ENCODE data around the gene TWNK. TPM values are rescaled to one million over a fixed set of nuclear protein-coding genes. Genes with fewer than 3 reads are reported as not detected.

The TWNK gene
- total RNA-seq, 2 donors from 2014 or later: 11.2 to 15.1 TPM

- no peak for DNase-seq
- H3K27me3 ChIP-seq (ENCODE audit: control insufficient read depth, insufficient read depth, low read length, poor library complexity, severe bottlenecking): no peaks in the 10 kb centered on the region
- H3K36me3 ChIP-seq (ENCODE audit: control insufficient read depth, insufficient read depth, low read length): peaks cover 30% of the 10 kb centered on the region
- Mint-ChIP-seq H3K4me3 (peak overlapping the region; percentile 74), H3K9me3 (no peaks in the 10 kb centered on the region), H3K36me3 (ENCODE audit: low read depth) (peaks cover 8% of the 10 kb centered on the region), H3K27ac (no peak overlapping the region), H3K4me1 (peaks cover 33% of the 10 kb centered on the region), H3K27me3 (ENCODE audit: insufficient read depth) (no peaks in the 10 kb centered on the region)
- no peak for TF ChIP-seq CTCF (conservative IDR thresholded peaks at IDR 0.05)
- H3K4me3 ChIP-seq (ENCODE audit: low read length): no peak overlapping the region
- no peak overlapping the region for H3K27ac ChIP-seq (ENCODE audit: low read depth, low read length)
- H3K4me1 ChIP-seq (ENCODE audit: control insufficient read depth, insufficient read depth, low read length): peaks cover 18% of the 10 kb centered on the region
- no peaks in the 10 kb centered on the region for H3K9me3 ChIP-seq (ENCODE audit: control insufficient read depth, low read length)
- H3K9ac ChIP-seq (ENCODE audit: extremely low read depth, low read length, poor library complexity, severe bottlenecking): no peak overlapping the region
- WGBS, 2 experiments (ENCODE audit: insufficient coverage in 1 of 2, insufficient read length in 1 of 2): 100% methylated on average over 1 of the region's 2 CpGs
Observed at GRCh38 chr10:100968062-100968736, 19.1 kb upstream of the TWNK start.

DNA sequence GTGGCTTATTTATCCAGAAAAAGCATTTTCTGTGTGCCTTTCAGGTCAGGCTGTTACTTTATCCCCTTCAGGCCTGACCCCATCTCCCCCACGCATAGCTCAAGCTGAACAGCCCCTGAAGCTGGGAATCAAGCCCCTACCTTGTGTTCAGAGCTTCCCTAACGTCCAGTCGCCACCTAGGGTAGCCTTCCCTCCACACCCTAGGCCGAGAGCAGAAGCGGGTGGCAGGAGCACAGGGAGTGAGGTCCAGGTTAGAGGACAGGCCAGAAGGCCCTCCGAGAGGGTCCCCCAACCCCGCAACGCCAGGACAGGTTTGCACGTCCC is 18.5 kb upstream of the TWNK start:
- H3K36me3 Mint-ChIP-seq (ENCODE audit: low read depth): peaks cover 14% of the 10 kb centered on the region
- Histone ChIP-seq H3K4me1 (ENCODE audit: control insufficient read depth, insufficient read depth, low read length) (peaks cover 18% of the 10 kb centered on the region), H3K9me3 (ENCODE audit: control insufficient read depth, low read length) (no peaks in the 10 kb centered on the region), H3K27ac (ENCODE audit: low read depth, low read length) (no peak overlapping the region), H3K27me3 (ENCODE audit: control insufficient read depth, insufficient read depth, low read length, poor library complexity, severe bottlenecking) (no peaks in the 10 kb centered on the region), H3K4me3 (ENCODE audit: low read length) (peak overlapping the region; percentile 74), H3K36me3 (ENCODE audit: control insufficient read depth, insufficient read depth, low read length) (peaks cover 25% of the 10 kb centered on the region), H3K9ac (ENCODE audit: extremely low read depth, low read length, poor library complexity, severe bottlenecking) (no peak overlapping the region)
- H3K27me3 Mint-ChIP-seq (ENCODE audit: insufficient read depth): no peaks in the 10 kb centered on the region
- no peaks in the 10 kb centered on the region for H3K9me3 Mint-ChIP-seq
- no peak for TF ChIP-seq CTCF (conservative IDR thresholded peaks at IDR 0.05)
- H3K4me3 Mint-ChIP-seq: peak overlapping the region; percentile 74
- no peak for DNase-seq
- no peak overlapping the region for H3K27ac Mint-ChIP-seq
- H3K4me1 Mint-ChIP-seq: peaks cover 33% of the 10 kb centered on the region
- 14 to 38% methylated on average over 4 to 9 of the region's 9 CpGs for whole genome bisulfite sequencing, 2 experiments (ENCODE audit: insufficient coverage in 1 of 2, insufficient read length in 1 of 2)

DNA sequence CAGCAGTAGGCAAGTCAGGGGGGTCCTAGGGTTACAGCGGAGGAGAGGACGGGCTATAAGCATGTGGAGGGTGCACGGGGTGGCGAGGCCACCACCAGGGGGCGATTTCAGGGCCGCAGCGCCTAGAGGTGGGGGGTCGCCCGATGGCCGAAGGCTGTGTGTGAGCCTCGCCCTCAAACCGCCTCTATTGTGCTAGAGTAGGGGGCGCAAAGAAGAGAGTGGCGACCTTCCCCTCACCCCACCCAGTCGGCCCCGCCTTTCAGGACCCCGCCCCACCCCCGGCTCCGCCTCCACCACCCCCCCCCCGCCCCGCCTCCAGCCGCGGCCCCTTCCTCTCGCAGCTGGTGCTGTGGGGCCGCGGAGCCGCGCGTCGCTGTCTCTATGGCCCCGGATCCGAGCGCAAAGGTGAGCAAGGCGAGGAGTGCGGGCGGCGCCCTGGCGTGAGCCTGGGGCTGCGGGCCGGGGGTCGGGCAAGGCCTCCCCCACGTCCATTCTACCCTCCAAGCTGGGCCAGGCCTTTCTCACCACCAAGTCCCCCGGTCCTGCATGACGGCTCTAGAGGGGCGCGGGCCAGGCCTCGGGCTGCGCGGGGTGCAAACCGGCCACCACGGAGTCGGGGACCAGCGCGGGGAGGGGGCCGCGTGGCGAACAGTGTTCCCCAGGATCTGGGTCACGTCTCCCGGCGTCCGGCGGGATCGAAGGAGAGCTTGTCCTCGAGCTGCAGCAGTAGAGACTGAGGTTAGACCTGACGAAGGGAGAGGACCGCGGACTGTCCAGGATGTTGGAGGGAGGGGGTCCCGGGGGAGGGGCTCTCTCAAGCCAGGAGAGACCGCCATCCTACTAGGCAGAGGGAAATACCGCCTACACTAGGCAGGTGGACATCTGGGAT is 17.9 kb upstream of the TWNK start, which contains the start of gene SEMA4G:
TSS of gene SEMA4G (plus strand) at position 318 of the 889 bp plus-strand sequence. CDS start 3,409 bp downstream, outside the sequence.
- H3K4me1 Mint-ChIP-seq: peaks cover 33% of the 10 kb centered on the region
- Histone ChIP-seq H3K4me3 (ENCODE audit: low read length) (peak within 1 kb of the TSS; percentile 82), H3K9me3 (ENCODE audit: control insufficient read depth, low read length) (no peaks in the 10 kb centered on the region), H3K9ac (ENCODE audit: extremely low read depth, low read length, poor library complexity, severe bottlenecking) (peak within 1 kb of the TSS; percentile 34), H3K36me3 (ENCODE audit: control insufficient read depth, insufficient read depth, low read length) (peaks cover 19% of the 10 kb centered on the region), H3K4me1 (ENCODE audit: control insufficient read depth, insufficient read depth, low read length) (peaks cover 18% of the 10 kb centered on the region), H3K27me3 (ENCODE audit: control insufficient read depth, insufficient read depth, low read length, poor library complexity, severe bottlenecking) (no peaks in the 10 kb centered on the region), H3K27ac (ENCODE audit: low read depth, low read length) (no peak within 1 kb of the TSS)
- H3K27me3 Mint-ChIP-seq (ENCODE audit: insufficient read depth): no peaks in the 10 kb centered on the region
- peaks cover 19% of the 10 kb centered on the region for H3K36me3 Mint-ChIP-seq (ENCODE audit: low read depth)
- H3K9me3 Mint-ChIP-seq: no peaks in the 10 kb centered on the region
- peak; percentile 95 for TF ChIP-seq CTCF (conservative IDR thresholded peaks at IDR 0.05)
- H3K4me3 Mint-ChIP-seq: peak within 1 kb of the TSS; percentile 74
- DNase-seq: peak; percentile 94
- H3K27ac Mint-ChIP-seq: no peak within 1 kb of the TSS
- 3 to 4% methylated on average over 21 to 58 of the region's 70 CpGs for WGBS, 2 experiments (ENCODE audit: insufficient coverage in 1 of 2, insufficient read length in 1 of 2)

Data from endodermal cell (in vitro differentiated cells).